ENCODE data around the gene RPL3.

The RPL3 gene

DNA sequence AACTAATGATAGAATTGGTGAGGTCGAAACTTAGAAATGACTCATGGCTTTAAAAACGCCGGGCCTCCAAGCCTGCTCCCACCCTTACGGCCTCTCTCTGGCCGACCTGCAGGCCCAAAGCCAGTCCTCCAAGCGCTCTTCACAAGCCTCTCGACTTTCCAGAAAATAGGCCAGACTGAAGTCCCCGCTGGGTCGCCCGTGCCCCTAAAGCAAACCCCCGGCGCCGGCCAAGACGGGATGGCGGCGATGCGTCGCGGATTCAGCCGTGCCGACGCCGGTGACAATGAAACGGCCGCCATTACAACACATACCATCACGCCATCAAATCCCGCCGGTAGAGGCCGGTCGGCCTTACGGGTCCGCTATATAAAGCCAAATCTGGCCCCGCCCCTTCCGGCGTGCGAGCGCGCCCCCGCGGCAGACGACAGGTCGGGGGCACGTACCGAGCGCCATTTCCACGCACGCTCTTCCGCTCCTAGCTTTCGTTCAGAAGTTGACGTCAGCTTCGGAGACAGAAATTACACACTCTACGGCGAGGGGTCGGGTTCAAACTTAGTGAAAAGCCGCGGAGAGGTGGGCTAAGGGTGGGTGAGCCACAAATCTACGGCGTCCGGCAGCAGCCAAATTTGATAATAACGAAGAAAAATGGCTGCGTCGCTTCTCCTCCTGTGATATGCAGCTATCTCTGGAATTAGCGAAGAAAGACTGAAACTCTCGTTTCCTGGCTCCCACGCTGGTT lies at the start of gene RPL3:
TSS of gene RPL3 (minus strand) at position 340 of the 739 bp plus-strand sequence. CDS start at position 314, 26 bp downstream.
- Histone ChIP-seq H3K4me3 (ENCODE audit: insufficient read length, low read depth) (peak within 1 kb of the TSS; percentile 92), H3K27me3 (ENCODE audit: insufficient read depth, insufficient read length) (no peaks in the 10 kb centered on the region), H3K9me3 (ENCODE audit: insufficient read depth, low read length) (no peaks in the 10 kb centered on the region), H3K4me1 (ENCODE audit: insufficient read depth, insufficient read length) (peaks cover 6% of the 10 kb centered on the region), H3K36me3 (ENCODE audit: insufficient read depth, insufficient read length, low read length) (peaks cover 48% of the 10 kb centered on the region), H3K9ac (ENCODE audit: insufficient read length, low read depth) (peak within 1 kb of the TSS; percentile 96)
- TF ChIP-seq YY1 (IDR thresholded peaks at IDR 0.05; ENCODE audit: insufficient read depth, insufficient read length) (peak; percentile 69), ZNF274 (IDR thresholded peaks at IDR 0.05; ENCODE audit: low read depth, low read length) (no peak), SUZ12 (IDR thresholded peaks at IDR 0.05; ENCODE audit: extremely low read depth, insufficient read depth, insufficient read length) (no peak)
- DNase-seq (ENCODE audit: low read depth, low spot score) = peak; percentile 88

DNA sequence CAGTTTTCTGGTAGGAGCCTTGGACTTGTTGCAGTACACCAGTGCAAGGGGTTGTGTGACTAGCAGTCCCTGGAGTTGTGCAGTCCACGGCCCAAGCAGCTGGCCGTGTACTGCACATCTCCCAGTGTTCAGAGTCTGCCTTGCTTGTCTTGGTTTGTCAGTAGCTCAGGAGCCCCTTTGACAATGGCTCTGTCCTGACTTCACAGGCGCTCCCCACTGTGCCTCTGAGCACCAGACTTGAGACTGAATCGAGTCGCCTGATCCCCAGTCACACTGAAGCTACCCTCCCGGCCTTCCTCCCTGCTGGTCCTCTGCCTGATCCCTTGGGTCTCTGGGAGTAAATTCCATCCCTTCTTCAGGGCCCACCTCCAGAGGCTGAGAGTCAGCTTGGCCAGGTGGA lies 49.8 kb upstream of the RPL3 start:
- H3K4me3 ChIP-seq (ENCODE audit: insufficient read length, low read depth) = no peak overlapping the region
- peak overlapping the region; percentile 25 for H3K9ac ChIP-seq (ENCODE audit: insufficient read length, low read depth)
- peaks cover 18% of the 10 kb centered on the region for H3K4me1 ChIP-seq (ENCODE audit: insufficient read depth, insufficient read length)
- H3K27me3 ChIP-seq (ENCODE audit: insufficient read depth, insufficient read length) = no peaks in the 10 kb centered on the region
- TF ChIP-seq SUZ12 (IDR thresholded peaks at IDR 0.05; ENCODE audit: extremely low read depth, insufficient read depth, insufficient read length) (no peak), ZNF274 (IDR thresholded peaks at IDR 0.05; ENCODE audit: low read depth, low read length) (no peak), YY1 (IDR thresholded peaks at IDR 0.05; ENCODE audit: insufficient read depth, insufficient read length) (no peak)
- no peak for DNase-seq (ENCODE audit: low read depth, low spot score)
- H3K36me3 ChIP-seq (ENCODE audit: insufficient read depth, insufficient read length, low read length) = peaks cover 1% of the 10 kb centered on the region
- H3K9me3 ChIP-seq (ENCODE audit: insufficient read depth, low read length) = peaks cover 6% of the 10 kb centered on the region

DNA sequence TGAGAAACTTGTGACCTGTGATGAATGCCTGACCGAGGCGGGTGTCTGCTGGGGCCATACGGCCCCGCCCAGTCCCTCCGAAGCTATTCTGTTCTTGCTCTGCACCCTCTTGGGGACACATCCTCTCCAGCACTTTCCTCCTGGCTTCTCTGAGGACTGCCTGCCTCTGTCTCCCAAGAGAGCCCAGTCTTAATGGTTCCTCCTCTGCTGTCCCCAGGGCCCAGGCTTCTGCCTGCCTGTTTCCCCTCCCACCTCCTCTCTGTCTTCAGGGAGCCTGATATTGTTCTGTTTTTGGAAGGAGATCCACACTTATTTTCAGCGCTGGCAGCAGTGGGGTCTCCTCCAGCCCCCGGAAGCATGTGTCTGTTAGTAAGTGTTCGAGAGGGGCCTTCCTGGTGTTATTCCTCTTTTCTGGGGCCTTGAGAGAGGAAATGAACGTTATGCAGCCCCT lies 49.1 kb upstream of the RPL3 start:
- TF ChIP-seq ZNF274 (IDR thresholded peaks at IDR 0.05; ENCODE audit: low read depth, low read length) (no peak), SUZ12 (IDR thresholded peaks at IDR 0.05; ENCODE audit: extremely low read depth, insufficient read depth, insufficient read length) (no peak), YY1 (IDR thresholded peaks at IDR 0.05; ENCODE audit: insufficient read depth, insufficient read length) (no peak)
- H3K9ac ChIP-seq (ENCODE audit: insufficient read length, low read depth) = peak overlapping the region; percentile 36

DNA sequence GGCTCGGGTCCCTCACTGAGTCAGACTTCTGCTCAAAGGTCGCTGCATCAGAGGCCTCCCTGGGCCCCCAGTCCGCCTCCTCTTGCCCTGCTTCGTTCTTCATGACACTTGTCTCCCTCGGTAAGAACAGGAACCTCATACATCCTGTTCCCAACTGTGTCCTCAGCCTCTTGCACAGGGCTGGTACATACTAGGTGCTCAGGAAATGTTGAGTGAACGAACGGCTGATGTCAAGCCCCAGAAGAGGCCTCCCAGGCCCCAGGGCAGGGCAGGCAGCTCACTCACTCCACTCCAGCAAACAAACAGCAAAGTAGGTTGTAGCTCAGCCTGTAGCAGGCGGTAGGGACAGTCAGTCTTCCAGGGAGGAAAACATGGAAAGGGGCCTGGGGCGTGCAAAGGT lies 47.6 kb upstream of the RPL3 start:
- H3K27me3 ChIP-seq (ENCODE audit: insufficient read depth, insufficient read length) = no peaks in the 10 kb centered on the region
- no peak for TF ChIP-seq ZNF274 (IDR thresholded peaks at IDR 0.05; ENCODE audit: low read depth, low read length)
- no peak for TF ChIP-seq YY1 (IDR thresholded peaks at IDR 0.05; ENCODE audit: insufficient read depth, insufficient read length)
- TF ChIP-seq SUZ12 (IDR thresholded peaks at IDR 0.05; ENCODE audit: extremely low read depth, insufficient read depth, insufficient read length) = no peak
- H3K4me1 ChIP-seq (ENCODE audit: insufficient read depth, insufficient read length) = peaks cover 19% of the 10 kb centered on the region
- no peak for DNase-seq (ENCODE audit: low read depth, low spot score)
- H3K9ac ChIP-seq (ENCODE audit: insufficient read length, low read depth) = peak overlapping the region; percentile 8
- H3K36me3 ChIP-seq (ENCODE audit: insufficient read depth, insufficient read length, low read length) = no peaks in the 10 kb centered on the region
- no peak overlapping the region for H3K4me3 ChIP-seq (ENCODE audit: insufficient read length, low read depth)
- H3K9me3 ChIP-seq (ENCODE audit: insufficient read depth, low read length) = peaks cover 6% of the 10 kb centered on the region

More for the DNA sequence above, 49.1 kb upstream of the RPL3 start:
- peaks cover 17% of the 10 kb centered on the region for H3K4me1 ChIP-seq (ENCODE audit: insufficient read depth, insufficient read length)
- peaks cover 6% of the 10 kb centered on the region for H3K9me3 ChIP-seq (ENCODE audit: insufficient read depth, low read length)
- no peaks in the 10 kb centered on the region for H3K36me3 ChIP-seq (ENCODE audit: insufficient read depth, insufficient read length, low read length)
- no peaks in the 10 kb centered on the region for H3K27me3 ChIP-seq (ENCODE audit: insufficient read depth, insufficient read length)
- no peak overlapping the region for H3K4me3 ChIP-seq (ENCODE audit: insufficient read length, low read depth)
- DNase-seq (ENCODE audit: low read depth, low spot score) = no peak

DNA sequence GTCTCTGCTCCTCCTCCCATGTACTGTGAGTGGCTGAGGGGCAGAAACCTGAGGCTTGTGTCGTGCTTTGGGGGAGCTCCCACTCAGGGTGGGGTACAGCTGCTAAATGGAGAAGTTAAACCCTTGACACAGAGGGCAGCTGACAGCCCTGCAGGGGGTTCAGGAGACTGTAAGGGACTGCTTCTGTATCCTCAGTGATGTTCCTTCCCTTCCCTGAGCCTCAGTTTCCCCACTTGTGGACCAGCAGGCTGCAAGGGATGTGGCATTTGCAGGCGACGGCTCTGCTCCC lies 46.0 kb upstream of the RPL3 start:
- TF ChIP-seq YY1 (IDR thresholded peaks at IDR 0.05; ENCODE audit: insufficient read depth, insufficient read length) = no peak
- no peak for TF ChIP-seq ZNF274 (IDR thresholded peaks at IDR 0.05; ENCODE audit: low read depth, low read length)
- no peak for TF ChIP-seq SUZ12 (IDR thresholded peaks at IDR 0.05; ENCODE audit: extremely low read depth, insufficient read depth, insufficient read length)
- peak overlapping the region; percentile 44 for H3K9ac ChIP-seq (ENCODE audit: insufficient read length, low read depth)
- peaks cover 25% of the 10 kb centered on the region for H3K4me1 ChIP-seq (ENCODE audit: insufficient read depth, insufficient read length)
- H3K4me3 ChIP-seq (ENCODE audit: insufficient read length, low read depth) = no peak overlapping the region
- no peaks in the 10 kb centered on the region for H3K9me3 ChIP-seq (ENCODE audit: insufficient read depth, low read length)
- H3K36me3 ChIP-seq (ENCODE audit: insufficient read depth, insufficient read length, low read length) = no peaks in the 10 kb centered on the region
- no peaks in the 10 kb centered on the region for H3K27me3 ChIP-seq (ENCODE audit: insufficient read depth, insufficient read length)
- no peak for DNase-seq (ENCODE audit: low read depth, low spot score)

DNA sequence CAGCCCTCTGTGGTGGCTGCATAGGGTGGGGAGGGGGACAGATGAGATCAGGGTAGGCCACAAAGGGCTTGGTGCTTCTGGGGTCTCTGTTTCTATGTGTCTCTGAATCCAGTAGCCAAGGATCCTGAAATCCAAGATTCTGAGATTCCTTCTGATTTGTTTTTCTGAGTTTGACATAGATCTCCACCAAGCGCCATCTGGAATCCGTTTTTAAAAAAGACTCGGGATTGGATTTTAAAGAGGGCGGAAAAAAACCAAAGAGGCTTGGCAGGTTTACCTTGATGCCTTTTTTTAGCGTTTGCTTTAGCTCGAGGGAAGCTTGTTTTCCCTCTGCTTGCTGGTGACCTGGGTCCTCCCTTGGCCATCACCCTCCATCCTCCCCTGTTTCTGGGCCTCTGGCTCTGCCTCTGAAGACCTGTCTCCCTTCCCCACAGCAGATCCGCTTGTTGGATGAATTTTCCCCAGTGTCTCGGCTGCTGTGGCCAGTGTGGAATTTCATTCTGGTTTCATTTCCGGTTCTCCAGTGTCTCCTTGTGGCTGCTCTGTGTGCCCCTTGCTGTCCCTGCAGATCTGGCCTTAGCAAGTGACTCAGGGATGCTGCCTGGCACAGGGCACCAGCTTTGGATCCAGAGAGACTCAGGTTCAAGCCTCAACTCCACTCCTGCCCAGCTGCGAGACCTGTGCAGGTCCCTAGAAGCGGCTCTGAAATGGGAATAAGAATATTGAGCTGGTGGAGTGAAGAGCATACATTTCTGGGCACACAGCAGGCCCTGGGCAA lies 45.5 kb upstream of the RPL3 start:
- H3K27me3 ChIP-seq (ENCODE audit: insufficient read depth, insufficient read length) = no peaks in the 10 kb centered on the region
- peak overlapping the region; percentile 44 for H3K9ac ChIP-seq (ENCODE audit: insufficient read length, low read depth)
- H3K9me3 ChIP-seq (ENCODE audit: insufficient read depth, low read length) = no peaks in the 10 kb centered on the region
- no peak for TF ChIP-seq ZNF274 (IDR thresholded peaks at IDR 0.05; ENCODE audit: low read depth, low read length)
- no peaks in the 10 kb centered on the region for H3K36me3 ChIP-seq (ENCODE audit: insufficient read depth, insufficient read length, low read length)
- H3K4me1 ChIP-seq (ENCODE audit: insufficient read depth, insufficient read length) = peaks cover 30% of the 10 kb centered on the region
- no peak overlapping the region for H3K4me3 ChIP-seq (ENCODE audit: insufficient read length, low read depth)
- DNase-seq (ENCODE audit: low read depth, low spot score) = no peak

DNA sequence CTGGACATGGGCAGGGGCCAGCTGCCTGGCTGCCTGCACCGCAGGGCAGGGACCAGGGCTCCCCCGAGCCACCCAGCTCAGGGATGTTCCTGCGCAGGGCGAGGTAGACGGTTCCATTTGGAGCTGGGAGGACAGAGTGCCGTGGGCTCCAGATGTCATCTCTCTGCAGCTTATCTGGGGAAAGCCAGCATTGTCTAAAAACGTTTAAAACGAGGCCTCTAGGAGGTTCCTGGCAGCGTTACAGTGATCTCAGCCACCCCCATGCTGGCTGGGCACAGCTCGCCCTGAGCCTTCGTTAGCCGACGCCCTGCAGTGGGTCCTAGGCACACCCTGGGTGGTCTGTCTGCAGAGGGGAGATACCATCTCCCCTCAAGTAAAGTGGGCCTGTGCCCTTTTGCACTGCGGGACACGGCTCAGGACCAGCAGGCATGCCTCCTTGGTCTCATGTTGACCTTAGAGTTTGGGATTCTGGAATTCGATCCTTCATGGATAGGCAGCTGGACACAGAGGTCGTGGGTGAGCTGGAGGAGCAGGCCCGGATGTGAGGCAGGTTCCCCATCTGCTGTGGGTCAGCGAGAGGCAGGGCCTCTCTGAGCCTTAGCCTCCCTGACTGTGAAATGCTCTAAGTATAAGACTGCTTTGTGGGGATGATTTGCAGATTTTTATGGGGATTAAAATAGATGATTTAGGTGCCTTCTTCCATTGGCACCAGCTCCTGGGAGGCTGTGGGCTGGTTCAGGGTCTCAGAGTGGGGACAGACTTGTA lies 44.5 kb upstream of the RPL3 start:
- no peaks in the 10 kb centered on the region for H3K9me3 ChIP-seq (ENCODE audit: insufficient read depth, low read length)
- TF ChIP-seq SUZ12 (IDR thresholded peaks at IDR 0.05; ENCODE audit: extremely low read depth, insufficient read depth, insufficient read length) = no peak
- no peak for TF ChIP-seq ZNF274 (IDR thresholded peaks at IDR 0.05; ENCODE audit: low read depth, low read length)
- TF ChIP-seq YY1 (IDR thresholded peaks at IDR 0.05; ENCODE audit: insufficient read depth, insufficient read length) = no peak
- no peak overlapping the region for H3K4me3 ChIP-seq (ENCODE audit: insufficient read length, low read depth)
- H3K36me3 ChIP-seq (ENCODE audit: insufficient read depth, insufficient read length, low read length) = peaks cover 2% of the 10 kb centered on the region
- H3K4me1 ChIP-seq (ENCODE audit: insufficient read depth, insufficient read length) = peaks cover 32% of the 10 kb centered on the region
- H3K27me3 ChIP-seq (ENCODE audit: insufficient read depth, insufficient read length) = no peaks in the 10 kb centered on the region
- H3K9ac ChIP-seq (ENCODE audit: insufficient read length, low read depth) = peak overlapping the region; percentile 69
- DNase-seq (ENCODE audit: low read depth, low spot score) = no peak

Measured in NT2/D1 (cell line).